Fibroblast of gingiva (primary cell): ENCODE data around the gene ENTR1.

Source experiments
- DNase-seq: peaks from one replicate; pipeline ENCODE4 v3.0.0-alpha.2; 2011; ENCODE audit warnings: low read depth

ENTR1 gene

DNA sequence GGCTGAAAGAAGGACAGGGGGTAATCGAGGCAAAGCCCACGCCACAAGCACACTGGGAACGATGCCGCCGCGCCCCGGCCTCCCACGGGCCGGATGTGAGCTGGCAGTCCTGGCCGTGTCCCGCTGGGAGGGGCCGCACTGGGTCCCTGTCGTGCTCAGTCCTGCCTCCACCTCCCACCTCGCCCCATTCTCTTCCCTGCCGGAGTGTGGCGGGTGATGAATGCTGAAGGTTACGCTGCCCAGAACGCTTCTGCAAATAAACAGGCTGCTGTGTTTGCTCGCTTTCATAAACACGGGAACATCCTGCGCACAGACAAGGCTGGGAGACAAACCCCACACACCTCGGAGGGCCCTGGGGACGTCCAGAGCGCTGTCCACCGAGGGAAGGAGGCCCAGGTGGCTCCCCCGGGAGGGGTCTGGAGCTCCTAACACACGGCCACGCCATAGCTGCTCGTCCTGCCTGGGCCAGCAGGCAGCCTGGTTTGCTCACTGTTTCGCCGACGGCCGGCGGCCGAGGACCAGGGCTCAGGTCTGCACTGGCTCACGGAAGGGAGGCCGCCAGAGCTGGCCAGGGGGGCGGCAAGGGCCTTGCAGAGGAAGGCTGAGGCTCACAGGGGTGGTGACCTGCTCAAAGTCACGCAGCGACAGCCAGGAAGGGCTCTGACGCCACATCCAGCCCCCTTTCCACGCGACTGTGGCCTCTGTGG, 49.2 kb downstream of the ENTR1 start:
- DNase-seq = peak; percentile 40

GRCh38 chr9:136359774-136360718, 50.4 kb downstream of the ENTR1 start:
- peak; percentile 16 for DNase-seq

- DNase-seq = no peak
Observed at GRCh38 chr9:136358888-136359287, 51.5 kb downstream of the ENTR1 start.

DNA sequence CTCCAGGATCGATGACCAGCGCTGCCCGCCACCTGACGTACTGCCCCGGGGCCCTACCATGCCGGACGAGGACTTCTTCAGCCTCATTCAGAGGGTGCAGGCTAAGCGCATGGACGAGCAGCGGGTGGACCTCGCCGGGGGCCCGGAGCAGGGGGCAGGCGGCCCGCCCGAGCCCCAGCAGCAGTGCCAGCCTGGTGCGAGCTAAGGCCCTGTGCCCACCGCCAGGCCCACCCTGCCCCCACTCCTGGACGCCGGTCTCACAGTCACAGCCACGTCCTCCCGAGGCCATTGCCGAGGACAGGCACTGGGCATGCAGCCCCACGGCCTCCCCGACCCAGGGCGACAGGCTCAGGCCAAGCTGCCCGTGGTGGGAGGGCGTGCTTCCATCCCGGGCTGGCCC, 52.4 kb downstream of the ENTR1 start:
- DNase-seq = no peak

- no peak for DNase-seq
Observed at GRCh38 chr9:136357202-136357725, 53.1 kb downstream of the ENTR1 start.

DNA sequence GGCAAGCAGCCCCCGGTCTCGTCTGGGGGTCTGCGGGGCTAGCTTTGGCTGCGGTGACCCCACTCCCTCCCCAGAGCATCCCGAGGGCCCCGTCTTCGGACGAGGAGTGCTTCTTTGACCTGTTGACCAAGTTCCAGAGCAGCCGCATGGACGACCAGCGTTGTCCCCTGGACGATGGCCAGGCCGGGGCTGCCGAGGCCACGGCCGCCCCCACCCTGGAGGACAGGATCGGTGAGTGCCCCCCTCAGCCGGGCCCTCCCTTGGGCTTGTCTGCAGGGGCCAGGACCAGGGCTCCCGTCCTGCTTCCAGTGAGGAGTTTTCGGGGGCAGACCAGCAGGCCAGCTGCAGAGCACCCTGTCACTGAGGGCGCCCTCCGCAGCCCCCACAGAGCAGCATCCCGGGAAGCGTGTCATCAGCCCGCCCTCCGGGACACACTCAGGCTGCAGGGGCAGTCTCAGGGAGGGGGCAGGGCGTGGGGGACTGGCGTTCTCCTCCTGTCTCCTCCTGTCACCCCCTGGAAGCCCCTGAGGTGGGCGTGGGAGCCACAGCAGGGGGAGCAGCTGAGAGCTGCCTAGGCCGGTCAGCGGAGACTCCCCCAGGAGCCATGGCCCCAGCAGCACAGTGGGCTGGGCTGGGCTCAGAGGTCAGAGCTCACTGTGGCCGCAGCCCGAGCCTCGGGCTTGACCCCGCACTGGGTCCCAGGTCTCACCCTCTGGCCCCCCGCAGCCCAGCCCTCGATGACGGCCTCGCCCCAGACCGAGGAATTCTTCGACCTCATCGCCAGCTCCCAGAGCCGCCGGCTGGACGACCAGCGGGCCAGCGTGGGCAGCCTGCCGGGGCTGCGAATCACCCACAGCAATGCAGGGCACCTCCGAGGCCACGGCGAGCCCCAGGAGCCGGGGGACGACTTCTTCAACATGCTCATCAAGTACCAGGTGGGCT, 54.5 kb downstream of the ENTR1 start:
- no peak for DNase-seq

GRCh38 chr9:136354592-136355085, 55.8 kb downstream of the ENTR1 start:
- DNase-seq = peak; percentile 33

- no peak for DNase-seq
Observed at GRCh38 chr9:136353757-136354488, 56.5 kb downstream of the ENTR1 start.

DNA sequence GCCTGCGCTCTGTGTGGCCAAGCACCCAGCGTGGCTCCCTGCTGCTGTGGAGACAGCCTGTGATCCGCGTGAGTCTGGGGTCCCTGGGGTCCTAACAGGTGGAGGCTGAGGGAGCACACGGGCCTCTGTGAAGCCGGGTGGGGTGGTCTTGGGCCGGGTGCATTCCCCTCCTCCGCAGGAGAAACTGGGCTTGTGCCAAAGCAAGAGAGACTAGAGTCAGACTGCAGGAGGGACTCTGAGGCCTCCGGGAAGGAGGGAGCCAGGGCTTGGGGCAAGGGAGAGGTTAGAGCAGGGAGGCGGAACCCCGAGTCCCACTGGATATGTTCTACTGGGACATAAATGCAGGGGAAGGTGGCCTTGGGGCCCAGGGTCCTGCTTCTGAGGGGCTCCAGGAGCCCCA, 57.3 kb downstream of the ENTR1 start:
- no peak for DNase-seq

- no peak for DNase-seq
Observed at GRCh38 chr9:136352682-136353081, 57.7 kb downstream of the ENTR1 start.
